Measurements from ENCODE around the gene MAPK12.

MAPK12 gene

DNA sequence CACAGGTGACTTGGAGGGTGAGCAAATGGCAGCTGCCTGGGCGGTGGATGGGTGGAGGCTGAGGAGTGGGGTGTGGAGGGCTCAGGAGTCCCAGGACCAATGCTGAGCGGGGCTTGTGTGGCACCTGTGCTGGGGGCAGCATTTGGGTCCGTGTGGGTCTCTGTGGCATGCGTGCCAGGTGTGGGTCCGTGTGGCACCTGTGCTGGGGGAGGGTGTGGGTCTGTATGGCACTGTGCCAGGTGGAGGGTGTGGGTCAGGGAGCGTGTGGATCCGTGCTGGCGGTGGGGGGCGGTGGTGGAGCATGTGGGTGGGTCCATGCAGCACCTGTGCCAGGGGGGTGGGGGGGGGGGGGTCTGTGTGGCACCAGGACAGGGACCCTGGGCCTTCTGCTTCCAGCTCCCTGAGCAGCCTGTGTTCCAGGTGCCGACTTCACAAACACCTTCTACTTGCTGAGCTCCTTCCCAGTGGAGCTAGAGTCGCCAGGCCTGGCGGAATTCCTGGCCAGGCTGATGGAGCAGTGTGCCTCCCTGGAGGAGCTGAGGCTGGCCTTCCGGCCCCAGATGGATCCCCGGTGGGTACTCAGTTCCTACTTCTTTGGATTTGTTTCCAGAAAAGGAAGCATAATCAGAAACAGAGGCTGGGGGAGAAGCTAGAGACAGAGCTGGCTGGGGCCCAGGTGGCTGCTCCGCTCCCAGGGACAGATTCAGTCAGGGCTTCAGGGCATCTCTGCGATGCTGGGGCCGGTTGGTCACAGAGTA, 46.0 kb downstream of the MAPK12 start:
- Histone ChIP-seq H3K27me3 (ENCODE audit: insufficient read depth, low read length) (no peaks in the 10 kb centered on the region), H3K4me3 (ENCODE audit: low read length) (no peak overlapping the region), H3K27ac (ENCODE audit: low read depth, low read length) (no peak overlapping the region), H3K9me3 (ENCODE audit: insufficient read depth, low read depth, low read length) (no peaks in the 10 kb centered on the region), H3K9ac (ENCODE audit: low read depth, low read length) (no peak overlapping the region), H3K4me1 (ENCODE audit: insufficient read depth, low read length) (no peaks in the 10 kb centered on the region), H3K36me3 (ENCODE audit: insufficient read depth, low read length) (peaks cover 89% of the 10 kb centered on the region)
- WGBS = 97% methylated on average over 17 of the region's 17 CpGs

DNA sequence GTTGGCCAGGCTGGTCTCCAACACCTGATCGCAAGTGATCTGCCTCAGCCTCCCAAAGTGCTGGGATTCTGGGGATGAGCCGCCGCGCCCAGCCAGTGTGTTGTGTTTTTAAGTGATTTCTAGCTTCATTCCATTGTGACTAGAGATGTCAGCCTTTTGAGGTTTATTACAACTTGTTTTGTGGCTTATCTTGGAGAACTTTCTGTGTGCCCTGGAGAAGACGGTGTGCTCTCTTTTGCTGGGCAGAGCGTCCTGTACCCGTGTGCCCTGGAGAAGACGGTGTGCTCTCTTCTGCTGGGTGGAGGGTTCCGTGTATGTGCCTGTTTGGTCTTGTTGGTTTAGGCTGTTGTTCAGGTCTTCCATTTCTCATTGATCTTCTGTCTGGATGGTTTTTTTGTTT, 48.2 kb downstream of the MAPK12 start:
- H3K36me3 ChIP-seq (ENCODE audit: insufficient read depth, low read length) = peaks cover 78% of the 10 kb centered on the region
- WGBS = 94% methylated on average over 9 of the region's 9 CpGs
- no peaks in the 10 kb centered on the region for H3K9me3 ChIP-seq (ENCODE audit: insufficient read depth, low read depth, low read length)

GRCh38 chr22:50211147-50211546, 50.3 kb downstream of the MAPK12 start:
- no peaks in the 10 kb centered on the region; the same call in 1 of the 2 replicates for H3K4me1 ChIP-seq (ENCODE audit: insufficient read depth, low read length)
- no peak overlapping the region for H3K4me3 ChIP-seq (ENCODE audit: low read length)
- H3K9ac ChIP-seq (ENCODE audit: low read depth, low read length) = no peak overlapping the region
- H3K27ac ChIP-seq (ENCODE audit: low read depth, low read length) = no peak overlapping the region
- no peaks in the 10 kb centered on the region for H3K9me3 ChIP-seq (ENCODE audit: insufficient read depth, low read depth, low read length)
- WGBS = 96% methylated on average over 14 of the region's 14 CpGs
- no peaks in the 10 kb centered on the region for H3K27me3 ChIP-seq (ENCODE audit: insufficient read depth, low read length)
- H3K36me3 ChIP-seq (ENCODE audit: insufficient read depth, low read length) = peaks cover 62% of the 10 kb centered on the region

More for the DNA sequence above, 48.2 kb downstream of the MAPK12 start:
- Histone ChIP-seq H3K27me3 (ENCODE audit: insufficient read depth, low read length) (no peaks in the 10 kb centered on the region), H3K4me3 (ENCODE audit: low read length) (no peak overlapping the region), H3K9ac (ENCODE audit: low read depth, low read length) (no peak overlapping the region), H3K4me1 (ENCODE audit: insufficient read depth, low read length) (no peaks in the 10 kb centered on the region), H3K27ac (ENCODE audit: low read depth, low read length) (no peak overlapping the region)

GRCh38 chr22:50210378-50211139, 50.9 kb downstream of the MAPK12 start:
- no peak overlapping the region for H3K27ac ChIP-seq (ENCODE audit: low read depth, low read length)
- H3K9me3 ChIP-seq (ENCODE audit: insufficient read depth, low read depth, low read length) = no peaks in the 10 kb centered on the region
- H3K4me1 ChIP-seq (ENCODE audit: insufficient read depth, low read length) = no peaks in the 10 kb centered on the region; the same call in 1 of the 2 replicates
- no peak overlapping the region for H3K4me3 ChIP-seq (ENCODE audit: low read length)
- 96% methylated on average over 32 of the region's 32 CpGs for WGBS
- no peaks in the 10 kb centered on the region for H3K27me3 ChIP-seq (ENCODE audit: insufficient read depth, low read length)
- H3K36me3 ChIP-seq (ENCODE audit: insufficient read depth, low read length) = peaks cover 56% of the 10 kb centered on the region
- H3K9ac ChIP-seq (ENCODE audit: low read depth, low read length) = no peak overlapping the region

GRCh38 chr22:50209893-50210292, 51.6 kb downstream of the MAPK12 start:
- WGBS = 76% methylated on average over 20 of the region's 20 CpGs
- no peak overlapping the region for H3K4me3 ChIP-seq (ENCODE audit: low read length)
- no peak overlapping the region for H3K9ac ChIP-seq (ENCODE audit: low read depth, low read length)
- H3K27me3 ChIP-seq (ENCODE audit: insufficient read depth, low read length) = no peaks in the 10 kb centered on the region
- H3K27ac ChIP-seq (ENCODE audit: low read depth, low read length) = no peak overlapping the region
- H3K9me3 ChIP-seq (ENCODE audit: insufficient read depth, low read depth, low read length) = no peaks in the 10 kb centered on the region
- H3K36me3 ChIP-seq (ENCODE audit: insufficient read depth, low read length) = peaks cover 53% of the 10 kb centered on the region
- no peaks in the 10 kb centered on the region; the same call in 1 of the 2 replicates for H3K4me1 ChIP-seq (ENCODE audit: insufficient read depth, low read length)

- H3K27ac ChIP-seq (ENCODE audit: low read depth, low read length) = no peak overlapping the region
- H3K36me3 ChIP-seq (ENCODE audit: insufficient read depth, low read length) = peaks cover 51% of the 10 kb centered on the region
- WGBS = 92% methylated on average over 31 of the region's 31 CpGs
Observed at GRCh38 chr22:50208939-50209892, 52.3 kb downstream of the MAPK12 start.

GRCh38 chr22:50208430-50208938, 53.0 kb downstream of the MAPK12 start:
- Histone ChIP-seq H3K27me3 (ENCODE audit: insufficient read depth, low read length) (no peaks in the 10 kb centered on the region), H3K4me1 (ENCODE audit: insufficient read depth, low read length) (no peaks in the 10 kb centered on the region; the same call in 1 of the 2 replicates), H3K9ac (ENCODE audit: low read depth, low read length) (no peak overlapping the region), H3K36me3 (ENCODE audit: insufficient read depth, low read length) (peaks cover 52% of the 10 kb centered on the region), H3K9me3 (ENCODE audit: insufficient read depth, low read depth, low read length) (no peaks in the 10 kb centered on the region), H3K4me3 (ENCODE audit: low read length) (no peak overlapping the region), H3K27ac (ENCODE audit: low read depth, low read length) (no peak overlapping the region)
- WGBS = 94% methylated on average over 22 of the region's 22 CpGs

More at GRCh38 chr22:50208939-50209892, 52.3 kb downstream of the MAPK12 start:
- Histone ChIP-seq H3K4me1 (ENCODE audit: insufficient read depth, low read length) (no peaks in the 10 kb centered on the region; the same call in 1 of the 2 replicates), H3K4me3 (ENCODE audit: low read length) (no peak overlapping the region), H3K9me3 (ENCODE audit: insufficient read depth, low read depth, low read length) (no peaks in the 10 kb centered on the region), H3K27me3 (ENCODE audit: insufficient read depth, low read length) (no peaks in the 10 kb centered on the region), H3K9ac (ENCODE audit: low read depth, low read length) (no peak overlapping the region)

GRCh38 chr22:50207383-50208140, 53.9 kb downstream of the MAPK12 start:
- Histone ChIP-seq H3K36me3 (ENCODE audit: insufficient read depth, low read length) (peaks cover 51% of the 10 kb centered on the region), H3K4me1 (ENCODE audit: insufficient read depth, low read length) (no peaks in the 10 kb centered on the region; the same call in 1 of the 2 replicates), H3K27ac (ENCODE audit: low read depth, low read length) (no peak overlapping the region), H3K27me3 (ENCODE audit: insufficient read depth, low read length) (no peaks in the 10 kb centered on the region), H3K4me3 (ENCODE audit: low read length) (no peak overlapping the region), H3K9ac (ENCODE audit: low read depth, low read length) (no peak overlapping the region), H3K9me3 (ENCODE audit: insufficient read depth, low read depth, low read length) (0 out of 2 replicates have a peak, but pooled peaks cover 3% of the 10 kb centered on the region)
- WGBS = 90% methylated on average over 23 of the region's 23 CpGs

DNA sequence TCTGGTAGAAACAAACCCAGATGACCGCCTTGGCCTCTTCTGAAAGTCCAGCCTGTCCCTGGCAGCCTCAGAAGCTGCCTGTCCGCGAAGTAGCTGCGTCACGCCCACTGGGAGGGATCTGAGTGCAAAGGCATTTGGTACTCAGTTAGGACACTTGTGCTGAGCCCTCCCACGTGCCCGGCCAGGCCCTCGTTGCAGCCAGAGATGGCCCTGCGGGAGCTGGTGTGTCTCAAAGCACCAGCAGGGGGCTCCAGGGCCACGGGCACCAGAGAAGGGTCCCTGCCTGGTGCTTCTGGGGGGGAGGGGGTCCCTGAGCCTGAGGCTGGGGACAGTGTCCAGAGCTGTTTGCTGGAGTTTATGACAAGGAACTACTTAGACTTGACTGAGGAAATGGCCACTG, 54.9 kb downstream of the MAPK12 start:
- 0 out of 2 replicates have a peak, but pooled peaks cover 3% of the 10 kb centered on the region for H3K9me3 ChIP-seq (ENCODE audit: insufficient read depth, low read depth, low read length)
- H3K4me3 ChIP-seq (ENCODE audit: low read length) = no peak overlapping the region
- no peaks in the 10 kb centered on the region; the same call in 1 of the 2 replicates for H3K4me1 ChIP-seq (ENCODE audit: insufficient read depth, low read length)
- 62% methylated on average over 10 of the region's 10 CpGs for WGBS
- H3K36me3 ChIP-seq (ENCODE audit: insufficient read depth, low read length) = peaks cover 43% of the 10 kb centered on the region
- peaks cover 4% of the 10 kb centered on the region for H3K27me3 ChIP-seq (ENCODE audit: insufficient read depth, low read length)
- H3K9ac ChIP-seq (ENCODE audit: low read depth, low read length) = no peak overlapping the region
- H3K27ac ChIP-seq (ENCODE audit: low read depth, low read length) = no peak overlapping the region
